H9 (cell line): Measurements from ENCODE around the gene MAT2A. TPM values are rescaled to one million over a fixed set of nuclear protein-coding genes. Genes with fewer than 3 reads are reported as not detected.

Experiments
- DNase-seq: peaks from one replicate; pipeline ENCODE4 v3.0.0-alpha.2; 2017
- H2AFZ ChIP-seq: one replicate; pipeline ENCODE4 v1.6.1; 2013; ENCODE audit warnings: mild to moderate bottlenecking, low read length, control low read depth, moderate library complexity
- H2AK5ac ChIP-seq: 2 replicates; pipeline ENCODE4 v1.6.1; 2013; ENCODE audit warnings: low read length, control low read depth, mixed read lengths; ENCODE audit not compliant: insufficient read length
- H2BK120ac ChIP-seq: one replicate; pipeline ENCODE4 v1.6.1; 2013; ENCODE audit warnings: low read depth, mild to moderate bottlenecking, low read length, control low read depth, inconsistent platforms; ENCODE audit not compliant: poor library complexity, severe bottlenecking
- H2BK12ac ChIP-seq: 2 replicates; pipeline ENCODE4 v1.6.1; 2013; ENCODE audit warnings: low read length, control low read depth, mixed read lengths, low read depth; ENCODE audit not compliant: insufficient read length
- H2BK15ac ChIP-seq: 2 replicates; pipeline ENCODE4 v1.6.1; 2013; ENCODE audit warnings: low read depth, low read length, control low read depth
- H2BK20ac ChIP-seq: one replicate; pipeline ENCODE4 v1.6.1; 2013; ENCODE audit warnings: low read depth, mild to moderate bottlenecking, low read length, control low read depth, inconsistent platforms; ENCODE audit not compliant: poor library complexity, severe bottlenecking
- H2BK5ac ChIP-seq: 2 replicates; pipeline ENCODE4 v1.6.1; 2013; ENCODE audit warnings: low read length, control low read depth, mixed read lengths; ENCODE audit not compliant: insufficient read length
- H3K14ac ChIP-seq: 2 replicates; pipeline ENCODE4 v1.6.1; 2013; ENCODE audit warnings: low read length, control low read depth; ENCODE audit not compliant: insufficient read depth
- H3K18ac ChIP-seq: 2 replicates; pipeline ENCODE4 v1.6.1; 2013; ENCODE audit warnings: low read depth, mild to moderate bottlenecking, mixed read lengths, low read length, control low read depth; ENCODE audit not compliant: insufficient read length
- H3K23ac ChIP-seq: 2 replicates; pipeline ENCODE4 v1.6.1; 2013; ENCODE audit warnings: low read length, control low read depth, mixed read lengths, low read depth; ENCODE audit not compliant: insufficient read length
- H3K23me2 ChIP-seq: 2 replicates; pipeline ENCODE4 v1.6.1; 2013; ENCODE audit warnings: low read depth, mild to moderate bottlenecking, mixed read lengths, low read length, control low read depth; ENCODE audit not compliant: insufficient read length, poor library complexity, severe bottlenecking
- H3K27ac ChIP-seq: 2 replicates; pipeline ENCODE4 v1.5.1; 2013; ENCODE audit warnings: low read length, control low read depth, mixed read lengths, low read depth; ENCODE audit not compliant: insufficient read length
- H3K27me3 ChIP-seq: 2 replicates; pipeline ENCODE4 v1.6.1; 2013; ENCODE audit warnings: low read length, control low read depth, inconsistent platforms; ENCODE audit not compliant: insufficient read depth
- H3K4ac ChIP-seq: 2 replicates; pipeline ENCODE4 v1.6.1; 2013; ENCODE audit warnings: low read depth, mild to moderate bottlenecking, control low read depth, inconsistent platforms, low read length, moderate library complexity
- H3K4me1 ChIP-seq: 2 replicates; pipeline ENCODE4 v1.6.1; 2013; ENCODE audit warnings: low read length, control low read depth, inconsistent platforms; ENCODE audit not compliant: insufficient read depth
- H3K4me2 ChIP-seq: 2 replicates; pipeline ENCODE4 v1.6.1; 2013; ENCODE audit warnings: low read length, control low read depth, mixed read lengths; ENCODE audit not compliant: insufficient read length, insufficient read depth
- H3K56ac ChIP-seq: 2 replicates; pipeline ENCODE4 v1.6.1; 2013; ENCODE audit warnings: low read depth, mild to moderate bottlenecking, mixed read lengths, low read length, control low read depth; ENCODE audit not compliant: insufficient read length
- H3K79me1 ChIP-seq: 2 replicates; pipeline ENCODE4 v1.6.1; 2013; ENCODE audit warnings: low read depth, mild to moderate bottlenecking, moderate library complexity, low read length, control low read depth, inconsistent platforms; ENCODE audit not compliant: insufficient read depth, poor library complexity, severe bottlenecking
- H3K79me2 ChIP-seq: 2 replicates; pipeline ENCODE4 v1.6.1; 2013; ENCODE audit warnings: low read length, control low read depth, inconsistent platforms; ENCODE audit not compliant: insufficient read depth
- H3K9ac ChIP-seq: 2 replicates; pipeline ENCODE4 v1.6.1; 2013; ENCODE audit warnings: low read length, control low read depth, mixed read lengths; ENCODE audit not compliant: insufficient read length; ENCODE audit errors: extremely low read depth
- H3K9me3 ChIP-seq: one replicate; pipeline ENCODE4 v1.6.1; 2013; ENCODE audit warnings: low read depth, low read length, inconsistent platforms; ENCODE audit not compliant: control insufficient read depth
- H3T11ph ChIP-seq: one replicate; pipeline ENCODE4 v1.6.1; 2013; ENCODE audit warnings: mild to moderate bottlenecking, low read length, control low read depth, inconsistent platforms
- H4K20me1 ChIP-seq: one replicate; pipeline ENCODE4 v1.6.1; 2013; ENCODE audit not compliant: control insufficient read depth, insufficient read length, insufficient read depth
- H4K5ac ChIP-seq: 2 replicates; pipeline ENCODE4 v1.6.1; 2013; ENCODE audit warnings: low read depth, mild to moderate bottlenecking, mixed read lengths, low read length, control low read depth; ENCODE audit not compliant: insufficient read length
- H4K8ac ChIP-seq: replicated peaks from 2 replicates; pipeline ENCODE4 v1.6.1; 2013; ENCODE audit warnings: low read length, control low read depth, mixed read lengths, low read depth; ENCODE audit not compliant: insufficient read length
- H4K91ac ChIP-seq: 2 replicates; pipeline ENCODE4 v1.6.1; 2013; ENCODE audit warnings: low read depth, mild to moderate bottlenecking, moderate library complexity, mixed read lengths, low read length, control low read depth; ENCODE audit not compliant: insufficient read length
- H3K27ac Mint-ChIP-seq, 3 experiments: 2 replicates in 2 of 3; 3 replicates in 1 of 3; pipeline ENCODE4 v1.8.0; 2020 to 2021; ENCODE audit warnings: mixed read lengths in 3 of 3, mild to moderate bottlenecking in 1 of 3, moderate library complexity in 1 of 3
- H3K27me3 Mint-ChIP-seq: 2 replicates; pipeline ENCODE4 v1.8.0; 2021; ENCODE audit warnings: low read depth, mild to moderate bottlenecking, moderate library complexity, mixed read lengths
- H3K36me3 Mint-ChIP-seq, 3 experiments: 2 replicates in 2 of 3; 3 replicates in 1 of 3; pipeline ENCODE4 v1.8.0; 2020 to 2021; ENCODE audit warnings: low read depth in 3 of 3, mixed read lengths in 3 of 3; ENCODE audit not compliant: insufficient read depth in 1 of 3
- H3K4me1 Mint-ChIP-seq, 2 experiments: 2 replicates each; pipeline ENCODE4 v1.8.0; 2020; ENCODE audit warnings: mixed read lengths in 2 of 2
- H3K4me3 Mint-ChIP-seq, 2 experiments: 2 replicates in 1 of 2; 3 replicates in 1 of 2; pipeline ENCODE4 v1.8.0; 2020 to 2021; ENCODE audit warnings: mild to moderate bottlenecking in 2 of 2, mixed read lengths in 2 of 2, moderate library complexity in 1 of 2
- H3K9me3 Mint-ChIP-seq, 2 experiments: 2 replicates in 1 of 2; 3 replicates in 1 of 2; pipeline ENCODE4 v1.8.0; 2020; ENCODE audit warnings: mild to moderate bottlenecking in 2 of 2, mixed read lengths in 2 of 2, moderate library complexity in 1 of 2
- CTCF ChIP-seq: fragments of 200-600 bp; sonication (generic); conservative IDR thresholded peaks from 3 replicates; pipeline ENCODE4 v1.8.0; 2021; ENCODE audit warnings: antibody characterized with exemption, mild to moderate bottlenecking
- WGBS: extraction: QIAGEN DNeasy Blood & Tissue Kit; methylation state at CpG from one replicate; pipeline ENCODE4 v1.1.7; 2013; ENCODE audit warnings: missing lambda C conversion rate, low lambda C conversion rate, mixed read lengths; ENCODE audit not compliant: insufficient read length; ENCODE audit errors: extremely low coverage; 5-methylcytosine and 5-hydroxymethylcytosine counted together
- total RNA-seq: library from RNA; stranded (reverse); gene quantifications from 2 replicates; pipeline ENCODE4 v1.2.1, GENCODE V29; 2021

MAT2A gene
- total RNA-seq, 1 experiment from 2014 or later, result 459 TPM

- H2BK120ac ChIP-seq, result no peak overlapping the region
- H2BK5ac ChIP-seq, result no peak overlapping the region
- H3T11ph ChIP-seq, result no peak overlapping the region
- H3K79me2 ChIP-seq, result no peaks in the 10 kb centered on the region
- H3K4me1 ChIP-seq, result 0 out of 2 replicates have a peak, but pooled peaks cover 5% of the 10 kb centered on the region
- H2BK12ac ChIP-seq, result no peak overlapping the region
- H3K4me2 ChIP-seq, result no peak overlapping the region
- no peaks in the 10 kb centered on the region for H4K20me1 ChIP-seq
- no peaks in the 10 kb centered on the region for H3K27me3 ChIP-seq
- Mint-ChIP-seq H3K9me3 (no peaks in the 10 kb centered on the region), H3K4me3 (no peak overlapping the region), H3K27ac (no peak overlapping the region), H3K27me3 (peaks cover 5% of the 10 kb centered on the region), H3K36me3 (no peaks in the 10 kb centered on the region), H3K4me1 (peaks cover 17 to 22% of the 10 kb centered on the region in 2 experiments)
- no peak overlapping the region for H3K27ac ChIP-seq
- H3K9ac ChIP-seq, result no peak overlapping the region
- no CpG with 5 or more reads among the region's 2 CpGs for WGBS
- H3K23ac ChIP-seq, result no peak overlapping the region
- no peak overlapping the region for H2AK5ac ChIP-seq
- no peak overlapping the region for H3K56ac ChIP-seq
- no peak overlapping the region for H2BK20ac ChIP-seq
- no peak overlapping the region for H3K18ac ChIP-seq
- no peaks in the 10 kb centered on the region for H3K23me2 ChIP-seq
- no peak overlapping the region for H4K8ac ChIP-seq
- no peak overlapping the region for H4K5ac ChIP-seq
- no peak overlapping the region for H2BK15ac ChIP-seq
- no peaks in the 10 kb centered on the region for H3K79me1 ChIP-seq
- no peak for TF ChIP-seq CTCF
- no peak overlapping the region for H2AFZ ChIP-seq
- no peak overlapping the region for H3K14ac ChIP-seq
- H3K4ac ChIP-seq, result no peak overlapping the region
- DNase-seq, result no peak
- no peak overlapping the region for H4K91ac ChIP-seq
- H3K9me3 ChIP-seq, result no peaks in the 10 kb centered on the region
These were observed 10.6 kb upstream of the MAT2A start for GRCh38 chr2:85528355-85528754.
